ENCODE data around the gene BOLA3. TPM values are rescaled to one million over a fixed set of nuclear protein-coding genes. Genes with fewer than 3 reads are reported as not detected.

BOLA3 gene
- total and polyA plus RNA-seq, 2 of the 4 experiments (the other 2 are of a cell fraction) = 13.3 to 39.5 TPM

DNA sequence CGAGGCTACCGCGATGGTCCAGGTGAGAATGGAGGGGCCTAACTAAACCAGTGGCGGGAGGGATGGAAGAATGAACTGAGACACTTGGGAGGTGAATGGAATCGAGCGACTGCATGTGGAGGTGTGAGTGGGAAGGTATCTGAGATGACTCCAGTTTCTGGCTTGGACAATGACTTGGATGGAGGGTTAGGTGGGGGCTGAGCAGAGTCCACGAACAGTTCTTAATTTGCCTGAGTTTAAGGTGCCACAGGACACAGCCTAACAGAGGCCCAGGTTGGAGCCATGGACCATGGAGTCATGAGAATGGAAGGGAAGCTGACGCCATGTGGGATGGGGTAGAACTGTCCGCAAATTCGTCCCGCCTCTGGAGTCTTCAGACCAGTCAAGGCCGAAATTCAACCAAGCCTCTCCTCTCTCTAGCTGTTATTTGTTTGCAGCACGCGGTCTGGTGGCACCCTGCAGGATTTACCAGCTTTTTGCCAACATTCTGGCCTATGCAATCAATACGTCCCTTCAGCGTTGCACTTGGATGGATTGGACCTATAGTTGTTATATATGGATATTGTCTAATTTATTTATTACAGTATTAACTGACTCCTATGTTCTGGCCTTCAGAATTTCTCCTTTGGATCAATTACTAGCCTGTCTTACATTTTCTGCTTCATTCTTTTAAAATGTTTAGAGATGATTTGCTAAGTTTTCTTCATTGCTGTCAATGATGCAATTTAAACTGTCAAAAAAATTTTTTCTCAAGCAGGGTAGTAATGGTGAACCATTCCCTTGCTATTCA is 940 bp upstream of the BOLA3 start:
- Histone ChIP-seq H2AK5ac (ENCODE audit: low read depth, low read length) (peak overlapping the region; percentile 56; the same call in 1 of the 2 replicates), H2BK20ac (ENCODE audit: low read depth, low read length) (peak overlapping the region; percentile 33; the same call in 1 of the 2 replicates), H4K8ac (ENCODE audit: low read depth in 2 of 2, low read length in 2 of 2) (peak overlapping the region; percentile 82 to 87), H3K27ac (ENCODE audit: insufficient read depth, low read length) (peak overlapping the region; percentile 54), H2BK120ac (ENCODE audit: low read depth, low read length) (peak overlapping the region; percentile 76; the same call in 1 of the 2 replicates), H2AK9ac (replicated peaks; ENCODE audit: low read depth, low read length, poor library complexity) (peak overlapping the region; percentile 96), H3K4ac (ENCODE audit: low read depth, low read length) (peak overlapping the region; percentile 86), H3K56ac (ENCODE audit: extremely low read depth, insufficient read depth, low read length) (0 out of 2 replicates have a peak overlapping the region, but pooled peaks have one; percentile 70), H3K23ac (ENCODE audit: low read depth, low read length) (peak overlapping the region; percentile 92), H3K4me2 (ENCODE audit: low read depth, low read length) (peak overlapping the region; percentile 87), H3K9ac (ENCODE audit: low read depth, low read length) (peak overlapping the region; percentile 88), H3K4me3 (ENCODE audit: insufficient read depth, low read depth, low read length) (peak overlapping the region; percentile 68), H2BK5ac (ENCODE audit: low read depth, low read length, poor library complexity, severe bottlenecking) (peak overlapping the region; percentile 17), H3K14ac (replicated peaks; ENCODE audit: low read depth, low read length) (peak overlapping the region; percentile 93), H3K36me3 (ENCODE audit: control insufficient read depth, insufficient read depth, low read length) (peaks cover 11% of the 10 kb centered on the region), H3K9me1 (ENCODE audit: insufficient read depth, low read length) (peaks cover 19% of the 10 kb centered on the region), H2AFZ (replicated peaks; ENCODE audit: low read length, poor library complexity) (peak overlapping the region; percentile 99), H3K27me3 (ENCODE audit: control insufficient read depth, insufficient read depth, low read length) (no peaks in the 10 kb centered on the region), H3K9me3 (ENCODE audit: control insufficient read depth, insufficient read depth, low read length) (no peaks in the 10 kb centered on the region), H3K4me1 (ENCODE audit: control insufficient read depth, insufficient read depth, low read length) (peaks cover 11% of the 10 kb centered on the region), H4K5ac (ENCODE audit: low read depth, low read length) (peak overlapping the region; percentile 65), H3K18ac (ENCODE audit: low read depth, low read length) (peak overlapping the region; percentile 22; the same call in 1 of the 2 replicates), H4K20me1 (ENCODE audit: insufficient read depth, low read length) (no peaks in the 10 kb centered on the region), H4K91ac (ENCODE audit: insufficient read depth, low read depth, low read length) (peak overlapping the region; percentile 70; the same call in 1 of the 2 replicates), H2BK15ac (ENCODE audit: low read depth, low read length) (0 out of 3 replicates have a peak overlapping the region, but pooled peaks have one; percentile 34), H3K79me1 (ENCODE audit: low read depth in 1 of 2, low read length in 2 of 2) (peaks cover 23 to 31% of the 10 kb centered on the region in 2 experiments)
- dilution Hi-C loops (cut with HindIII; ENCODE audit: low sequenced_read_pairs, unreplicated experiment) = no loop called here
- WGBS, 2 experiments (ENCODE audit: extremely low coverage in 2 of 2, insufficient read length in 1 of 2) = 11% methylated on average over 6 of the region's 16 CpGs; no CpG with 5 or more reads in 1 of the 2 experiments
- POLR2A ChIA-PET (ENCODE audit: unreplicated experiment) = no interaction called here
- ATAC-seq (ENCODE audit: low read depth) = no peak
- BruUV-seq (replicated peaks) = TSS peak; percentile 66
- DNase-seq = no peak
- TF ChIP-seq, protein P1, sequence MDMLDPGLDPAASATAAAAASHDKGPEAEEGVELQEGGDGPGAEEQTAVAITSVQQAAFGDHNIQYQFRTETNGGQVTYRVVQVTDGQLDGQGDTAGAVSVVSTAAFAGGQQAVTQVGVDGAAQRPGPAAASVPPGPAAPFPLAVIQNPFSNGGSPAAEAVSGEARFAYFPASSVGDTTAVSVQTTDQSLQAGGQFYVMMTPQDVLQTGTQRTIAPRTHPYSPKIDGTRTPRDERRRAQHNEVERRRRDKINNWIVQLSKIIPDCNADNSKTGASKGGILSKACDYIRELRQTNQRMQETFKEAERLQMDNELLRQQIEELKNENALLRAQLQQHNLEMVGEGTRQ (IDR thresholded peaks at IDR 0.05; ENCODE audit: low read depth, low read length) = no peak
- no peak for TF ChIP-seq POLR2A (IDR thresholded peaks at IDR 0.05; ENCODE audit: low read depth, low read length)
- TF ChIP-seq MXI1 (IDR thresholded peaks at IDR 0.05; ENCODE audit: borderline replicate concordance, low read depth, low read length) = no peak
- TF ChIP-seq NFE2L2 (IDR thresholded peaks at IDR 0.05; ENCODE audit: low read depth, low read length) = no peak
- TF ChIP-seq, protein P2, sequence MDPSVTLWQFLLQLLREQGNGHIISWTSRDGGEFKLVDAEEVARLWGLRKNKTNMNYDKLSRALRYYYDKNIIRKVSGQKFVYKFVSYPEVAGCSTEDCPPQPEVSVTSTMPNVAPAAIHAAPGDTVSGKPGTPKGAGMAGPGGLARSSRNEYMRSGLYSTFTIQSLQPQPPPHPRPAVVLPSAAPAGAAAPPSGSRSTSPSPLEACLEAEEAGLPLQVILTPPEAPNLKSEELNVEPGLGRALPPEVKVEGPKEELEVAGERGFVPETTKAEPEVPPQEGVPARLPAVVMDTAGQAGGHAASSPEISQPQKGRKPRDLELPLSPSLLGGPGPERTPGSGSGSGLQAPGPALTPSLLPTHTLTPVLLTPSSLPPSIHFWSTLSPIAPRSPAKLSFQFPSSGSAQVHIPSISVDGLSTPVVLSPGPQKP (IDR thresholded peaks at IDR 0.05; ENCODE audit: borderline replicate concordance, low read depth, low read length) = no peak
- no peak for TF ChIP-seq RCOR1 (IDR thresholded peaks at IDR 0.05; ENCODE audit: insufficient replicate concordance, low read length)
- TF ChIP-seq CEBPB (IDR thresholded peaks at IDR 0.05; ENCODE audit: low read depth, low read length) = no peak
- TF ChIP-seq FOS (IDR thresholded peaks at IDR 0.05; ENCODE audit: low read depth, low read length) = no peak
- no peak for TF ChIP-seq CHD1 (IDR thresholded peaks at IDR 0.05; ENCODE audit: low read depth, low read length)
- TF ChIP-seq RFX5 (IDR thresholded peaks at IDR 0.05; ENCODE audit: low read depth, low read length) = no peak
- TF ChIP-seq MAFK (IDR thresholded peaks at IDR 0.05; ENCODE audit: low read depth, low read length) = no peak
- intact Hi-C loops (cut with micrococcal nuclease) = no loop called here
- in situ Hi-C loops (cut with MboI; ENCODE audit: low sequenced_read_pairs) = loop anchor here (10.0 to 25.0 kb wide), 2 partner anchors 224 to 311 kb away; partner anchors contain the start of genes DGUOK and STAMBP
- CTCF ChIA-PET = interaction anchor here (0.8 to 2.5 kb wide), 5 partner anchors 28 to 324 kb away, joined by 3 to 7 read pairs (median 3); partner anchors contain the start of gene MOB1A
